ENCODE measurements around the gene RNF31.
A peak's percentile ranks its signal among the peaks of the same experiment; 100 is the strongest.

RNF31 gene

GRCh38 chr14:24137529-24138395 is 9.5 kb upstream of the RNF31 start:
- no peak for DNase-seq (ENCODE audit: low spot score)
- no peak for FAIRE-seq

- DNase-seq (ENCODE audit: low spot score), result no peak
- no peak for FAIRE-seq
These were observed 8.7 kb upstream of the RNF31 start for GRCh38 chr14:24138396-24139271.

- DNase-seq (ENCODE audit: low spot score), result peak; percentile 29
- no peak for FAIRE-seq
These were observed 7.9 kb upstream of the RNF31 start for GRCh38 chr14:24139272-24139934.

GRCh38 chr14:24141097-24141880 is 6.0 kb upstream of the RNF31 start, which contains the start of gene EMC9:
TSS of gene EMC9 (minus strand) at chr14:24141591. CDS start at chr14:24141304, 287 bp downstream.
- DNase-seq (ENCODE audit: low spot score) (peak; percentile 97), FAIRE-seq (no peak)

GRCh38 chr14:24143511-24143910 is 3.8 kb upstream of the RNF31 start:
- FAIRE-seq (no peak), DNase-seq (ENCODE audit: low spot score) (no peak)

- FAIRE-seq, result no peak
These were observed 2.8 kb upstream of the RNF31 start for GRCh38 chr14:24144451-24144850.

GRCh38 chr14:24145219-24145618 is 2.1 kb upstream of the RNF31 start:
- no peak for FAIRE-seq
- no peak for DNase-seq (ENCODE audit: low spot score)

More at GRCh38 chr14:24144451-24144850, 2.8 kb upstream of the RNF31 start:
- DNase-seq (ENCODE audit: low spot score), result no peak

GRCh38 chr14:24145690-24146452 is 1.4 kb upstream of the RNF31 start:
- FAIRE-seq, result no peak
- DNase-seq (ENCODE audit: low spot score), result peak; percentile 21

- DNase-seq (ENCODE audit: low spot score), result peak; percentile 98
- FAIRE-seq, result no peak
These were observed 783 bp upstream of the RNF31 start, which contains the start of gene PSME2 for GRCh38 chr14:24146453-24146977. TSS of gene PSME2 (minus strand) at chr14:24146610. CDS start at chr14:24146581, 29 bp downstream.

GRCh38 chr14:24147761-24148428 is 597 bp downstream of the RNF31 start:
- DNase-seq (ENCODE audit: low spot score) (no peak), FAIRE-seq (no peak)

GRCh38 chr14:24149302-24149969 is 2.1 kb downstream of the RNF31 start:
- FAIRE-seq (no peak), DNase-seq (ENCODE audit: low spot score) (no peak)

GRCh38 chr14:24150061-24150460 is 2.8 kb downstream of the RNF31 start:
- no peak for FAIRE-seq
- no peak for DNase-seq (ENCODE audit: low spot score)

GRCh38 chr14:24150567-24150966 is 3.3 kb downstream of the RNF31 start:
- DNase-seq (ENCODE audit: low spot score) (no peak), FAIRE-seq (no peak)

- DNase-seq (ENCODE audit: low spot score) (no peak), FAIRE-seq (no peak)
These were observed 3.7 kb downstream of the RNF31 start for GRCh38 chr14:24150993-24151392.

- no peak for FAIRE-seq
- no peak for DNase-seq (ENCODE audit: low spot score)
These were observed 4.2 kb downstream of the RNF31 start for GRCh38 chr14:24151404-24152080.

- FAIRE-seq, result no peak
- no peak for DNase-seq (ENCODE audit: low spot score)
These were observed 7.8 kb downstream of the RNF31 start for GRCh38 chr14:24155100-24155499.

GRCh38 chr14:24156840-24157239 is 9.5 kb downstream of the RNF31 start:
- FAIRE-seq, result no peak
- DNase-seq (ENCODE audit: low spot score), result no peak

GRCh38 chr14:24157331-24157730 is 10.0 kb downstream of the RNF31 start:
- no peak for FAIRE-seq
- no peak for DNase-seq (ENCODE audit: low spot score)

Measured in urothelium cell line (cell line).